CD14-positive monocyte (primary cell): Measurements from ENCODE around the gene NEK7. TPM values are rescaled to one million over a fixed set of nuclear protein-coding genes. Genes with fewer than 3 reads are reported as not detected.

Experiments used
- DNase-seq, 3 donors: peaks; one replicate each; pipeline ENCODE4 v3.0.0-alpha.2; 2011 to 2022
- H2AFZ ChIP-seq: 2 replicates; pipeline ENCODE4 v1.6.0; 2012; ENCODE audit warnings: mild to moderate bottlenecking, low read depth, low read length, inconsistent platforms; ENCODE audit not compliant: insufficient read depth, poor library complexity, severe bottlenecking
- H3K27ac ChIP-seq, 2 donors: 1 replicate in 1 of 2; 2 replicates in 1 of 2; pipeline ENCODE4 v1.5.1; 2012 to 2013; ENCODE audit warnings: low read length in 2 of 2, control low read depth in 1 of 2, inconsistent platforms in 1 of 2, low read depth in 1 of 2, mild to moderate bottlenecking in 1 of 2
- H3K27me3 ChIP-seq, 2 donors: one replicate each; pipeline versions ENCODE4 v1.6.0 to v1.6.1; 2011 to 2013; ENCODE audit warnings: low read length in 2 of 2; ENCODE audit not compliant: control insufficient read depth in 2 of 2, insufficient read depth in 2 of 2
- H3K36me3 ChIP-seq, 2 donors: replicated peaks in 1 of 2; 1 replicate in 1 of 2; 2 replicates in 1 of 2; pipeline versions ENCODE4 v1.5.1 to v1.6.1; 2012 to 2013; ENCODE audit warnings: low read length in 2 of 2, control low read depth in 1 of 2, inconsistent platforms in 1 of 2, mild to moderate bottlenecking in 1 of 2; ENCODE audit not compliant: insufficient read depth in 2 of 2, control insufficient read depth in 1 of 2
- H3K4me1 ChIP-seq, 2 donors: 1 replicate in 1 of 2; 2 replicates in 1 of 2; pipeline versions ENCODE4 v1.5.1 to v1.6.1; 2012 to 2013; ENCODE audit warnings: low read length in 2 of 2, control low read depth in 1 of 2, inconsistent platforms in 1 of 2, mild to moderate bottlenecking in 1 of 2, moderate library complexity in 1 of 2; ENCODE audit not compliant: insufficient read depth in 2 of 2, control insufficient read depth in 1 of 2
- H3K4me2 ChIP-seq: replicated peaks from 2 replicates; pipeline ENCODE3; 2012; ENCODE audit warnings: low read length, moderate library complexity, mild to moderate bottlenecking; ENCODE audit not compliant: poor library complexity, severe bottlenecking; ENCODE audit errors: extremely low read depth
- H3K4me3 ChIP-seq, 3 experiments: fragments of 200-600 bp in 1 of 3; sonication (generic) in 1 of 3; replicated peaks in 1 of 3; 1 replicate in 2 of 3; 2 replicates in 1 of 3; pipeline ENCODE4 v1.5.1; 2011 to 2013; ENCODE audit warnings: low read length in 3 of 3, mild to moderate bottlenecking in 3 of 3, control low read depth in 2 of 3, low read depth in 2 of 3, inconsistent platforms in 1 of 3, moderate library complexity in 1 of 3
- H3K79me2 ChIP-seq: 2 replicates; pipeline ENCODE4 v1.6.0; 2012; ENCODE audit warnings: mild to moderate bottlenecking, control low read depth, inconsistent platforms, low read length, moderate library complexity; ENCODE audit not compliant: insufficient read depth
- H3K9ac ChIP-seq: 2 replicates; pipeline ENCODE4 v1.6.0; 2017; ENCODE audit warnings: low read length, mild to moderate bottlenecking; ENCODE audit not compliant: insufficient read depth, poor library complexity, severe bottlenecking
- H3K9me3 ChIP-seq, 2 donors: replicated peaks in 1 of 2; 1 replicate in 1 of 2; 2 replicates in 1 of 2; pipeline versions ENCODE4 v1.5.1 to v1.6.1; 2012 to 2013; ENCODE audit warnings: low read length in 2 of 2, control low read depth in 1 of 2; ENCODE audit not compliant: control insufficient read depth in 1 of 2, insufficient read depth in 1 of 2
- H4K20me1 ChIP-seq: 2 replicates; pipeline ENCODE4 v1.6.0; 2012; ENCODE audit warnings: mild to moderate bottlenecking, low read length, control low read depth, moderate library complexity; ENCODE audit not compliant: insufficient read depth
- H3K27ac Mint-ChIP-seq, 7 donors: one replicate each; pipeline ENCODE4 v1.8.0; 2020; ENCODE audit warnings: mild to moderate bottlenecking in 7 of 7, mixed read lengths in 7 of 7, moderate library complexity in 6 of 7, inconsistent platforms in 2 of 7
- H3K27me3 Mint-ChIP-seq, 3 donors: one replicate each; pipeline ENCODE4 v1.8.0; 2021 to 2022; ENCODE audit warnings: low read depth in 3 of 3, mild to moderate bottlenecking in 3 of 3, mixed read lengths in 3 of 3, moderate library complexity in 3 of 3, inconsistent platforms in 1 of 3
- H3K36me3 Mint-ChIP-seq, 2 donors: one replicate each; pipeline ENCODE4 v1.8.0; 2020; ENCODE audit warnings: mixed read lengths in 2 of 2, inconsistent platforms in 1 of 2, mild to moderate bottlenecking in 1 of 2
- H3K4me1 Mint-ChIP-seq: one replicate; pipeline ENCODE4 v1.8.0; 2020; ENCODE audit warnings: mild to moderate bottlenecking, mixed read lengths
- H3K4me3 Mint-ChIP-seq, 2 donors: one replicate each; pipeline ENCODE4 v1.8.0; 2020; ENCODE audit warnings: mild to moderate bottlenecking in 2 of 2, mixed read lengths in 2 of 2, moderate library complexity in 1 of 2
- H3K9me3 Mint-ChIP-seq, 7 donors: one replicate each; pipeline ENCODE4 v1.8.0; 2020 to 2022; ENCODE audit warnings: mixed read lengths in 7 of 7, mild to moderate bottlenecking in 6 of 7, moderate library complexity in 6 of 7, inconsistent platforms in 2 of 7
- CTCF ChIP-seq: fragments of 200-600 bp; IDR thresholded peaks from one replicate; pipeline ENCODE4 v1.8.0; 2022; ENCODE audit warnings: antibody characterized with exemption, mild to moderate bottlenecking
- WGBS: methylation state at CpG from one replicate; pipeline ENCODE4 v1.1.5; 2013; ENCODE audit warnings: missing lambda C conversion rate; ENCODE audit not compliant: insufficient coverage; 5-methylcytosine and 5-hydroxymethylcytosine counted together
- intact Hi-C, 2 donors: fragments of 100-400 bp; cut with micrococcal nuclease; formaldehyde crosslinking; loops; one replicate each; pipeline versions ENCODE4 v1.15.0 to v1.15.1; 2023
- polyA plus RNA-seq, 3 donors: library from polyadenylated mRNA; depleted of rRNA in 1 of 3; unstranded in 2 of 3; stranded (reverse) in 1 of 3; fragments of 300-500 nt in 2 of 3; fragments of >200 nt in 1 of 3; fragmentation: Illumina TruSeq in 2 of 3; gene quantifications; 1 replicate in 2 of 3; 2 replicates in 1 of 3; pipeline ENCODE4 v1.2.3, GENCODE V29; 2012 to 2021

The NEK7 gene
- polyA plus RNA-seq, 3 donors, result 16.0 to 50.1 (median 46.5) TPM

GRCh38 chr1:198352975-198353695 lies 196.3 kb downstream of the NEK7 start:
- Histone ChIP-seq H3K9me3 (no peaks in the 10 kb centered on the region), H2AFZ (no peak overlapping the region), H3K9ac (no peak overlapping the region), H3K4me1 (no peaks in the 10 kb centered on the region), H3K79me2 (no peaks in the 10 kb centered on the region), H3K36me3 (no peaks in the 10 kb centered on the region), H3K4me3 (no peak overlapping the region), H3K27me3 (no peaks in the 10 kb centered on the region), H3K4me2 (no peak overlapping the region), H4K20me1 (no peaks in the 10 kb centered on the region), H3K27ac (no peak overlapping the region)
- intact Hi-C loops, result no loop called here
- Mint-ChIP-seq H3K36me3 (no peaks in the 10 kb centered on the region), H3K27me3 (peaks cover under 1 to 5% (median 2%) of the 10 kb centered on the region in 3 donors), H3K27ac (no peak overlapping the region), H3K4me3 (no peak overlapping the region), H3K4me1 (peaks cover 2% of the 10 kb centered on the region), H3K9me3 (peaks cover 0 to 1% (median 0%) of the 10 kb centered on the region in 7 donors)
- 100% methylated on average over 1 of the region's 5 CpGs for WGBS
- TF ChIP-seq CTCF, result no peak
- no peak for DNase-seq

- no CpG with 5 or more reads among the region's 2 CpGs for WGBS
- Histone ChIP-seq H3K27me3 (no peaks in the 10 kb centered on the region), H2AFZ (no peak overlapping the region), H4K20me1 (no peaks in the 10 kb centered on the region), H3K9me3 (no peaks in the 10 kb centered on the region), H3K79me2 (no peaks in the 10 kb centered on the region), H3K9ac (no peak overlapping the region), H3K4me1 (peaks cover 8 to 12% of the 10 kb centered on the region in 2 donors), H3K4me2 (no peak overlapping the region), H3K27ac (no peak overlapping the region), H3K4me3 (no peak overlapping the region), H3K36me3 (no peaks in the 10 kb centered on the region)
- Mint-ChIP-seq H3K4me1 (peaks cover 14% of the 10 kb centered on the region), H3K27ac (no peak overlapping the region), H3K4me3 (no peak overlapping the region), H3K36me3 (no peaks in the 10 kb centered on the region), H3K27me3 (peaks cover 0 to 2% (median 0%) of the 10 kb centered on the region in 3 donors), H3K9me3 (no peaks in the 10 kb centered on the region)
- no peak for TF ChIP-seq CTCF
- no peak for DNase-seq
- intact Hi-C loops, result no loop called here
Measured at GRCh38 chr1:198357937-198358336, 201.1 kb downstream of the NEK7 start.
